CD4-positive, alpha-beta T cell treated with Interleukin-4 for 1 hour (primary cell): ENCODE results near the gene FBXW8.

Source experiments
- DNase-seq, 2 donors: peaks; one replicate each; pipeline ENCODE4 v3.0.0-alpha.2; 2020 to 2022

The FBXW8 gene

GRCh38 chr12:116926283-116927243 lies 15.8 kb downstream of the FBXW8 start:
- DNase-seq, result no peak

DNA sequence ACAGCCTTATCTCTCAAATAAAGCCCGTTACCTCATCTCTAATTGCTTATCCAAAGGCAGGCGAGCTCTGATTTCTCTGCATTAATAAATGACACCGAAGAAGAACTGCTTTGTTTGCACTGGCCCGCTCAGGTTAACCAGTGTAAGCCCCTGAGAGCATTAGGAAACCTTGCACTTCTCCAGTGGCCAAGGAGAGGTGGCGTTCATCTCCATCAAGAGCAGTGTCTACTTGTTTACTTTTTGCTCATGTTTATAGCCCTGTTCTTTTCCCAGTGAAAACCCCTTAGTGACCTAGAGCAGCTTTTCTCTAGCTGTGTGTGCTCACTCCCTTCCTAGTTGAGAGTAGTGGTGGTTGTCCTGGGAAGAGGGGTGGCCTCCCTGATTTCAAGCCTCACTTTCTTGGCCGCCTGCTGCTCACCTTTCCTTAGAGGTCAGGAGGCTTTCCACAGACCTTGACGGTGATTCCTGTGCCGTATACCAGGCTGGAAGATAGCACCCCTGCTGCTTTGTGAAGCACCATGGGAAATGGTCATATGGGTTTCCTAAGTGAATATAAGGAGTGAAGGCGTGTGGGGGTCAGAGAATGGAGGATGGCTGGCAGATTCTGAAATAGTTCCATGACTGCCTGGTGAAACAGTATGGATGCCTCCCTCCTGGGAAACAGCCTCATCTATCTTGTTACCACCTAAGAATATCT lies 16.6 kb downstream of the FBXW8 start:
- DNase-seq, result no peak

DNA sequence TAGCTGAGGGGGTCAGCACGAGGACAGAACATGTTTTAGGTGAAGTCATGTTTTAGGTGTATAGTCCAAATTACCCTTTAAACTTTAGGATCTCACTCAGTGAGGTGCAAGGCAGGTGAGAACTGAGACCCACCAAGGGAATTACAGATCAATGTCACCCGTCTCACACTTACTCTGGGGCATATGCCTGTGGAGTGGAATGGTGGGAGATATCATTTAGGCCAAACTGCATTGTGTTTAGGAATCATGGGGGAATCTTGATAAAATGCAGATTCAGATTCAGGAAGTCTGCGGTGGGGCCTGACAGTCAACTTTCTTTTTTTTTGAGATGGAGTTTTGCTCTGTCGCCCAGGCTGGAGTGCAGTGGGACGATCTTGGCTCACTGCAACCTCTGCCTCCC lies 17.8 kb downstream of the FBXW8 start:
- DNase-seq, result no peak

GRCh38 chr12:116929885-116930284 lies 19.1 kb downstream of the FBXW8 start:
- DNase-seq, result no peak

- no peak for DNase-seq
Observed at GRCh38 chr12:116931665-116932064, 20.9 kb downstream of the FBXW8 start.

DNA sequence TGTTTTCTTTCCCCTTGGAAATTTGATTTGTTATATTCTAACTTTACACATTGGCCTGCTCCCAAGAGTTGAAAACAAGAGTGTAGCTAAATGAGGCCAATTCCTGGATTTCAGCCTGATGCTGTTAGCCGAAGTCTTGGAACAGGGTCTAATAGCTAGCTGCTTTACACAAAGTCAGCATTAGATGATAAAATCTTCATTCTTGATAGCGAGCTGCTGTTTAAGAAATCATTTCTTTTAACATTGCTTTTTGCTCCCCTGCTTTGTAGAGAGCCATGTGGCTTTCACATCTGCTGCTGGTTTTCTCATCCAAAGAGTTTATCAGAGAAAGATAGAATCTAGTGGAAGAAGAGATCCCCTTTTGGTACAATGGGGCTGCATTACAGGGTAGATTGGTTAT lies 22.3 kb downstream of the FBXW8 start:
- no peak for DNase-seq

DNA sequence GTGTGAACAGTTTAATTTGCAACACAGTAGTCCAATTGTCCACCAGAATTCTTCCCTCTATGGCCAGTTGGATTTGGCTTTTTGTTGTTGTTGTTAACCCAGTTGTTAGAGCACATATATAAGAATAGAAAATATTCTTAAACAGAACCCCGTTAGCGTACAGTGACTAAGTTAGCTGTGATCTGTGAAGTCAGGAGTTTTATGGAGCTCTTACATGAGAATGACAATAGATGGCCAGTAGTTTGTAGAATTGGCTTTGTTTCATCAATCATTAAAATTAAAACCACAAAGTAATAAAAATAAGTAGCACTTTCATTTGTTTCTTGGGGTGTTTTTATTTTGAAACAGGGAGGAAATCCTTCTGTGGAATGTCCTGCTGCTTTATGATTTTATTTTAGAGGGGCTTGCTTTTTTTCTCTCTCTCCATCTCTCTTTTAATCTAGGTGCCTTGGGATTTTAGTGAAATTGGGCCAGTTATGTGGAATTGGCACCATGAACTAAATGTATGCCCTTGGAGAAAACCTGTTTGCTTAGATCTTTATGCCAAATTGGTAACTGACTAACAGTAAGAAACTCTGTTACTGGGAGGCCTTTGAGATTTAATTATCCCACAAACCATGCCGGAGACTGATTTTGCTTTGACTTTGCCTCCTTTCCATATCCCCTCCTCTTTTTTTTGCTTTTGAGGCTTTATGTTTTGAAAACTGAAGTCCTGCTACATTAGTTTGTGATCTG lies 22.9 kb downstream of the FBXW8 start:
- DNase-seq, result no peak

DNA sequence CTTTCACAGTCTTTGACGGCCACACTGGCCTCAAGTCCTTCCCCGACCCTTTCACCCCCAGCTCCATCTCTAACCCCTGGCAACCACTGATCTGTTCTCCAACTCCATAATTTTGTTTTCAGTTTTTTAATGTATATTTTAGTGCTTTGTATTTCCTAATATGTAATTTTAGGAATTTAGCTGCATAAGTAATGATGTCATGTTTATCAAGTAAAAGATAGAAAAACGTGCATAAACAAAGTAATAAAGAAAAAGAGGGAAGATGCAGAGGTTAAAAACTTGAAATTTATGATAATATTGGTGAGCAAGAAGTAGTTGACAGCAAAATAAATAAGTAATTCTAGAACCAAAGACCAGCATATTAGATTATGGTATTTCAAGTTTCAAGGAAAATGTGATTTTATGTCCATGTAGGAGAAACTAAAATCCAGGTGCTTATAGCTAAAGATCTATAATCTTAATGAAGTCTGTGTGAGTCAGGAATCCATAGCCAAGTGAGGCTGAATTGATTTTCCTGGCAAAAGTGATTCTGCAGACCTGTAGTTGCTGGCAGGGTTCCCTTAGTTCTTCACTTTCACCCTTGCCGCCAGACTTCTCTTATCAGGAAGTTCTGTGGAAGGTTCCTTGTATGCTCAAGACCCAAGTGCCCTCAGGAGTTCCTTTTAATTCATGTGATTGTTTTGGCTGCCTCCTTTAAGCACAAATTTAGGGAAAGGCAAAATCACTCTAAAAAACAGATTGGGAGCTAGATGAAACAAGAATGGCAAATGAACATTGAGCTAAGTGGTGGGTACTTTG lies 24.4 kb downstream of the FBXW8 start:
- no peak for DNase-seq

- DNase-seq, result no peak
Observed at GRCh38 chr12:116937640-116938039, 26.9 kb downstream of the FBXW8 start.

DNA sequence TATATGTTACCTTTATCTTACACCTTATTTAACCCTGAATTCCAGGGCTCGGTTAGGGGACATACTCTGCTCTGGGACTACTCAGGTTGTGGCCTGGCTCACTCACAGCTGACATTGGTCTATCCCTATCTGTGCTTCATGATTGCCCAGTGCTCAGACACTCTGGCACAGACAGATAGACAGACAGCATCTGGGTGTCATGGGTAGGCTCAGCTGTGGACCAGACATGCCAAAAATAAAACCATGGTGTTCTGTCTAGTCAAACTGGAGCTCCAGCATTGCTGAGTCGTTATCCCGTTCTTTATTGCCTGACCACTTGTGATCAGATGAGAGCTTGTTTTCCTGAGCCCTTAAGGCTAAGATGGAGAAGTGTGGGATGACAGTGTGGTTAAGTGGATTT lies 29.0 kb downstream of the FBXW8 start:
- DNase-seq, result no peak

DNA sequence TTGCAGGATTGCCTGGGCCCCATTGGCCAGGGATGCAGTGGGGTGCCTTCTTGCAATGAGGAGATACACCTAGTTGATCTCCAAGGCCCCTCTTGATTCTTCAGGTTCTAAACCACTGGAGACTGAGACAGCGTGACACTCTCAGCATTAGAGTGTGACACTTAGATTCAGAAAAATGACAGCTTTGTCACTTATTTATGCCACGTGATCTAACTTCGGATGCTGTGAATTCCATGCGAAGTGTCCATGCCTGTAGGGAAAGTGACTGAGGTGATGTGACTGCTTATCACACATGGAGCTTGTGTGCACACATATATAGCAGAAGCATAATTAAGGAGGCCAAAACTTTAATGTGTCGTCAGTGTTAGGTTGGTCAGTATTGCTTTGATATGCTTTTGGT lies 30.4 kb downstream of the FBXW8 start:
- DNase-seq, result no peak

DNA sequence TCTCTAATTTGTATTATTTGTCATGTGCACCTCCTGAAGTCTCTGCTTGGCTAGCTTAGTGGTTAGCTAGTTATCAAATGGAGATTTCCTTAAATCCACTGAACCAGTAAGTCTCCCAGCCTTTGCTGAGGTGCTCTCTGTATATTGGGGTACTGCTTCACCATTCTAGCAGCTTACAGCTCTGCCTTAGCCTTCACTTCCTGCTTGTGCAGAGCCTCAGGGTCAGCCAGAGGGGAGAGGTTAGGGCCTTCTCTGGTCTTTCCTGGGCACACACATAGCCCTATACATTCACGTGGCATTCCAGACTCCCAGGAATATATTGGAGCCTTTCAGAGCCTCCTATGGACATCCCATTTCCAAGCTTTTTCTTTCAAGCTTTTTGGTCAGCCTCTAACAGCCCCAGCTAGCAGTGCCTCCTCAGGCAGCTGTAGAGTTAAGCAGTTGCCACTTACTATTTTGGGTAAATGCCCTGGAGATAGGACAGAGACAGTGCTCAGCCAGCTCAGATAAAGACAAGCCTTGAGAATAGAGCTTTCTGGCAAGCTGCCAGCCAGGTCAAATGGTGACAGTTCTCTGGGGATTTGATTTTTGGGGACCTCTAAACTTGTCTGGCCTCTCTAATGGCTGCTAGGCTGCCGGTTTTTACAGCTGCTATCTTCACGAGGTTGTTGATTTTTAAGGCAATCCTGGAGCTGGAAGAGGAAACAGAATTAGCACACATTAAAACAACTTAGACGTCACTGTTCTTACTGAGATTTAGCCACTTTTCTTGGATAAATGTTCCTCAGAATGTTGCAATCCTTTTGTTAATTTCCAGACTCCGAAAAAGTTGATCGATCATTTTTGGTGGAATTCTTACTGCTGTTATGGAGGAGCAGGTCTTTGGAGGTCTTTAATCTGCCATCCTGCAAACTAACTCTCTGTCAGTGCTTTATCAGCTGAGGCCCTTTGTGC lies 32.9 kb downstream of the FBXW8 start:
- no peak for DNase-seq

GRCh38 chr12:116945886-116946550 lies 35.3 kb downstream of the FBXW8 start:
- no peak for DNase-seq

DNA sequence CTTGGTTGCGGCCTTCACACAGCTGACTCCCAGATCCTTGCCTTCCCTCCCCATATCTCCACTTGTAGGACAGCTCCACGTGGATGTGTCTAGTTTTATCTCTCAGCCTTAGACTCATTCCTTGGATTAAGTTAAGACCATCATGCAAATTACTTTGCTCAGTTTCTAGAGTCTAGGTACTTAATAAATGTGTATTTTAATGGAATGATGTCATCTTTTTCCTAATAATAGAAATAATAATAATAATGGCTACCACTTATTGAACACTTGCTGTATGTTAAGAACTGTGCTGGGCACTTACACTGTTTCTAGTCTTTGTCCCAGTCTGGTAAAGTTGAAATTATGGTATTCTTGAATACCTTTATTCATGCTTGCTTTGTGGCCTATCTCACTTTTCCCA lies 37.5 kb downstream of the FBXW8 start:
- no peak for DNase-seq

- no peak for DNase-seq
Observed at GRCh38 chr12:116950628-116951325, 40.0 kb downstream of the FBXW8 start.

DNA sequence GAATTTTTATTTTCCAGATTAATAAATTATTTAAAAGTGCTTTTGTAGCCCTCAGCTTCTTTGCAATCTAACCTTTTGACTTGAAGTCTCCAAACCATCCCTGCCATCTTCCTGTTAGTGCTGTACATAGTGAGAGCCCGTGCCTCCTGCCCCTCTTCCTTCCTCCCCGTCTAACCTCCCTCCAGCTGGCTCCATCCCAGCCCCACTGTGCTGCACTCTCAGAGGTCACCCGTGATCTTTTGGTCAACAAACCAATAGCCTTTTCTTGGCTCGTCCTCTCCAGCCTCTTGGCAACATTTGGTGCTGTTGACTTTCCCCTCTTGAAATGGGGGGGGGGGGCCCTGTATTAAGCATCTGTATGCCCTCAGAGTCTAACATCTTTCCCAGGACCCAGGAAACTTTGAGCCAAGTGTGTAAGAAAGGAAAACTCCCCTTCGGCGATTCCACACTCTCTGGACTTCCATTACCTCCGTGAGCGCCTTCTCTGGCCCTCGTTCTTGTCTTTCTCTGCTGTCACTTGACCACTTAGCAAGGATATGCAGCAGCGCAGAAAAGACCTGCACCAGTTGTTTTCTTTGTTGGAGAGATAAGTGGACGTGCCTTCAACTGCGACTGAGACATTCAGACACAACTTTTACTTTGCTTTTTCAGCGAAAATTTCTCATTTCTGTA lies 44.1 kb downstream of the FBXW8 start:
- no peak for DNase-seq

GRCh38 chr12:116955382-116956021 lies 44.8 kb downstream of the FBXW8 start:
- peak in 1 of 2 donors; percentile 49 for DNase-seq

GRCh38 chr12:116958402-116959197 lies 47.9 kb downstream of the FBXW8 start:
- DNase-seq, result no peak

GRCh38 chr12:116959198-116959460 lies 48.4 kb downstream of the FBXW8 start:
- DNase-seq, result no peak
